BJ (cell line): ENCODE data around the gene CCL5. TPM values are rescaled to one million over a fixed set of nuclear protein-coding genes. Genes with fewer than 3 reads are reported as not detected.

Experiments used
- CTCF ChIA-PET: fragments of 350-600 bp; formaldehyde crosslinking; extraction: SDS; loops from one replicate; lab custom pipeline; 2021; ENCODE audit warnings: antibody characterized with exemption, inconsistent platforms; lab: Yijun Ruan, JAX
- POLR2A ChIA-PET: fragments of 300-600 bp; sonication (Branson Sonifier 250); formaldehyde crosslinking; extraction: SDS; loops from one replicate; lab custom pipeline; 2021; ENCODE audit warnings: antibody characterized with exemption; lab: Charles Lee
- DNase-seq: peaks from one replicate; pipeline ENCODE4 v3.0.0-alpha.2; 2011; ENCODE audit warnings: low read depth
- H3K27me3 ChIP-seq: 2 replicates; pipeline ENCODE4 v1.6.0; 2011; ENCODE audit warnings: low read length; ENCODE audit not compliant: control insufficient read depth, insufficient read depth
- H3K36me3 ChIP-seq: 2 replicates; pipeline ENCODE4 v1.5.1; 2011; ENCODE audit warnings: low read length; ENCODE audit not compliant: control insufficient read depth, insufficient read depth
- H3K4me3 ChIP-seq: 2 replicates; pipeline ENCODE4 v1.5.1; 2011; ENCODE audit warnings: low read depth, mild to moderate bottlenecking, control low read depth, low read length
- CTCF ChIP-seq: IDR thresholded peaks from 2 replicates; pipeline ENCODE4 v1.5.1; 2011; ENCODE audit warnings: low read depth, mild to moderate bottlenecking, control low read depth, inconsistent platforms, low read length, moderate library complexity; ENCODE audit not compliant: insufficient read depth
- polyA plus RNA-seq: library from polyadenylated mRNA; depleted of rRNA; stranded (reverse); fragments of >200 nt; gene quantifications from 2 replicates; pipeline ENCODE4 v1.2.3, GENCODE V29; 2011; rRNA removed
- small RNA-seq: library from RNA; depleted of rRNA; stranded (forward); fragments of <200 nt; gene quantifications from one replicate; pipeline ENCODE3, GENCODE V24; 2012; ENCODE audit warnings: low replicate concordance, low read depth; ENCODE audit not compliant: insufficient read length

The CCL5 gene
- polyA plus RNA-seq, 1 experiment: 0.16 TPM

DNA sequence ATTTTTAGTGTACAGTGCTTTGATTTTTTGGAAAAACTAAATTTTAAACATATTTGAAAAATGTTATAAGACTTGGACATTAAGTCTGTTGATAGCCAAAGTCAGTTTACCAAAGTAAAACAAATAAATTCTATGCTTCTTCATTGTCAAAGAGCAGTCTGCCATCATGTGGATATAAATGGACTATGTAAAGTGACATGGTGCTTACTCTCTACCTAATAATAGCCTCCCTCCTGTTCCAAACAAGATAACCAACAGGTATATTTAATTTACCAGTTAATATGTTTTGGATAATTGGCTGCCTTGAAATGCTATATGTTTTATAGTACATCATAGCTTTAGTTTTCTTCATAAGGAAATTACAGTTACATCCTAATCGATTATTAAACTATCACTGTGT is 55.0 kb downstream of the CCL5 start:
- no peak overlapping the region for H3K4me3 ChIP-seq
- POLR2A ChIA-PET: no interaction called here
- H3K27me3 ChIP-seq: no peaks in the 10 kb centered on the region
- DNase-seq: no peak
- H3K36me3 ChIP-seq: peaks cover 6% of the 10 kb centered on the region; the same call in 1 of the 2 replicates
- CTCF ChIA-PET: no interaction called here
- no peak for TF ChIP-seq CTCF

Small RNA genes lying within 50 kb of the gene (small RNA-seq; reads per million reads assigned to genes)
- gene RF00100: 0.84 reads per million

Other genes with a start within 250 kb of the CCL5 start
- 3.2 and 4.5 TPM in 2 replicates for gene RASL10B, start 148.7 kb downstream of the CCL5 start, polyA plus RNA-seq
- gene GAS2L2, start 127.1 kb downstream of the CCL5 start, polyA plus RNA-seq: not detected in 2 replicates
- not detected in 2 replicates for gene C17orf50, start 119.5 kb downstream of the CCL5 start, polyA plus RNA-seq
- 0.15 and 0.28 TPM in 2 replicates for gene MMP28, start 84.7 kb downstream of the CCL5 start, polyA plus RNA-seq
- gene TAF15, start 70.9 kb downstream of the CCL5 start, polyA plus RNA-seq: 27.4 and 49.6 TPM in 2 replicates
- gene HEATR9, start 11.5 kb downstream of the CCL5 start, polyA plus RNA-seq: not detected in 2 replicates
- gene RDM1, start 50.4 kb upstream of the CCL5 start, polyA plus RNA-seq: 0.17 and 0.20 TPM in 2 replicates
- not detected in 2 replicates for gene LYZL6, start 63.4 kb upstream of the CCL5 start, polyA plus RNA-seq
- not detected in 2 replicates for gene CCL16, start 101.1 kb upstream of the CCL5 start, polyA plus RNA-seq
- gene CCL14, start 106.4 kb upstream of the CCL5 start, polyA plus RNA-seq: not detected in 2 replicates
- not detected in 2 replicates for gene CCL15, start 121.2 kb upstream of the CCL5 start, polyA plus RNA-seq
- not detected in 2 replicates for gene CCL23, start 137.6 kb upstream of the CCL5 start, polyA plus RNA-seq
- not detected in 2 replicates for gene CCL18, start 183.9 kb upstream of the CCL5 start, polyA plus RNA-seq
- not detected in 2 replicates for gene CCL3, start 209.8 kb upstream of the CCL5 start, polyA plus RNA-seq
- gene CCL4, start 223.5 kb upstream of the CCL5 start, polyA plus RNA-seq: not detected in 2 replicates